ENCODE data around the gene CHST12.

CHST12 gene

GRCh38 chr7:2481195-2481594, 77.8 kb downstream of the CHST12 start:
- DNase-seq (ENCODE audit: insufficient read length, low spot score) (no peak), FAIRE-seq (no peak)
- TF ChIP-seq, protein P1, sequence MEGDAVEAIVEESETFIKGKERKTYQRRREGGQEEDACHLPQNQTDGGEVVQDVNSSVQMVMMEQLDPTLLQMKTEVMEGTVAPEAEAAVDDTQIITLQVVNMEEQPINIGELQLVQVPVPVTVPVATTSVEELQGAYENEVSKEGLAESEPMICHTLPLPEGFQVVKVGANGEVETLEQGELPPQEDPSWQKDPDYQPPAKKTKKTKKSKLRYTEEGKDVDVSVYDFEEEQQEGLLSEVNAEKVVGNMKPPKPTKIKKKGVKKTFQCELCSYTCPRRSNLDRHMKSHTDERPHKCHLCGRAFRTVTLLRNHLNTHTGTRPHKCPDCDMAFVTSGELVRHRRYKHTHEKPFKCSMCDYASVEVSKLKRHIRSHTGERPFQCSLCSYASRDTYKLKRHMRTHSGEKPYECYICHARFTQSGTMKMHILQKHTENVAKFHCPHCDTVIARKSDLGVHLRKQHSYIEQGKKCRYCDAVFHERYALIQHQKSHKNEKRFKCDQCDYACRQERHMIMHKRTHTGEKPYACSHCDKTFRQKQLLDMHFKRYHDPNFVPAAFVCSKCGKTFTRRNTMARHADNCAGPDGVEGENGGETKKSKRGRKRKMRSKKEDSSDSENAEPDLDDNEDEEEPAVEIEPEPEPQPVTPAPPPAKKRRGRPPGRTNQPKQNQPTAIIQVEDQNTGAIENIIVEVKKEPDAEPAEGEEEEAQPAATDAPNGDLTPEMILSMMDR (IDR thresholded peaks at IDR 0.05; ENCODE audit: insufficient read depth, missing control alignments), result no peak

DNA sequence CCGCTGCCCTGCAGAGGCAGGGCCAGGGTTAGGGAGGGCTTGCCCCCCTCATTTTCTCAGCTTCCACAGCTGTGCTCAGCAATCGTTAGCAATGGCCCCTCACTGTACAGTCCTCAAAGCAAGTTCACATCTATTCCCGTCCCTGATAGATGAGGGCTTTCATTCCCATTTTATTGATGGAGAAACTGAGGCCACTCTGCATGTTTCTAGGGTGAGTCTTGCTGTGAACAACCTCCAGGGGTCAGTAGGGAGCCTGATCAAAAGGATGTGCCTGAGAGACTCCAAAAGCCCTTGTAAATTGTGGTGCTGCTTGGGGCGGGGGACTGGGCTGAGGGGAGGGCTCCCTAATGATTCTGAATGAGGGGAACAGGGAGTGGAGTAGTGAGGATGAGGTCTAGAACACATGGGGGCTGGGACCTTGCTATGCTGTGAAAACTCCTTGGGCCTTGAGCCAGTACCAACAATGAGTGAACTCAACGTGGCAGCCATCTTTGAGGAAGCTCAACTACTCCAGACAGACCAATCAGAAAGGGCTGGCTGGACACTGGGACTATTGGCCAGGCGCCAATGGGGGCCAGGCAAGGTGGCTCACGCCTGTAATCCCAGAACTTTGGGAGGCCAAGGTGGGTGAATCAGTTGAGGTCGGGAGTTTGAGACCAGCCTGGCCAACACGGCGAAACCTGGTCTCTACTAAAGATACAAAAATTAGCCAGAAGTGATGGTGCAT, 79.5 kb downstream of the CHST12 start:
- TF ChIP-seq, protein P1 (IDR thresholded peaks at IDR 0.05; ENCODE audit: insufficient read depth, missing control alignments), result no peak
- no peak for FAIRE-seq
- no peak for DNase-seq (ENCODE audit: insufficient read length, low spot score)

GRCh38 chr7:2483494-2483893, 80.1 kb downstream of the CHST12 start:
- TF ChIP-seq, protein P1 (IDR thresholded peaks at IDR 0.05; ENCODE audit: insufficient read depth, missing control alignments), result no peak
- DNase-seq (ENCODE audit: insufficient read length, low spot score), result no peak
- FAIRE-seq, result no peak

GRCh38 chr7:2484868-2485267, 81.5 kb downstream of the CHST12 start:
- DNase-seq (ENCODE audit: insufficient read length, low spot score) (no peak), FAIRE-seq (no peak)
- TF ChIP-seq, protein P1 (IDR thresholded peaks at IDR 0.05; ENCODE audit: insufficient read depth, missing control alignments), result no peak

GRCh38 chr7:2487586-2488271, 84.3 kb downstream of the CHST12 start:
- no peak for DNase-seq (ENCODE audit: insufficient read length, low spot score)
- no peak for FAIRE-seq
- TF ChIP-seq, protein P1 (IDR thresholded peaks at IDR 0.05; ENCODE audit: insufficient read depth, missing control alignments), result no peak

DNA sequence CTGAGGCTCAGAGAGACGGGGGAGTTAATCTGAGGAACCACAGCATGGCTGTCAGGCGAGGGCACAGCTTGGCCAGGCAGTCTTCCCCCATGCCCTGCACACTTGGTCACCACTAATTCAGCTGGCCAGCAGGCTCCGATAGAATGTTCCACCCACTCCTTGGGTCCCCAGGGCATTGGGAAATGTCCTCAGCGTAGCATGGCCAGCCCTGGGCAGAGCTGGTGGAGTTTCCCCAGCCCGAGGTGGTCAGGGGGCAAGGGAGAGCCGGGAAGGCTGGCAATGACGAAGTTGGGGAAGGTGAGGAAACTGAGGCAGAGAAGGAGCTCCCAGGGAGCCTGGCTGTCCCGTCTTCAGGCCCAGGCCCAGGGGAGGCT, 84.8 kb downstream of the CHST12 start:
- no peak for DNase-seq (ENCODE audit: insufficient read length, low spot score)
- no peak for FAIRE-seq

More for the DNA sequence above, 84.8 kb downstream of the CHST12 start:
- TF ChIP-seq, protein P1 (IDR thresholded peaks at IDR 0.05; ENCODE audit: insufficient read depth, missing control alignments), result no peak
